Heart left ventricle (tissue), 16 donors: ENCODE data around the gene ERMP1. TPM values are rescaled to one million over a fixed set of nuclear protein-coding genes. Genes with fewer than 3 reads are reported as not detected.

Source experiments
- ATAC-seq, 4 donors: fragments of 200-7000 bp; cut with Tn5 transposase; one replicate each; pipeline ENCODE4 v1.9.1; 2020 to 2022; ENCODE audit warnings: moderate library complexity in 4 of 4, mild to moderate bottlenecking in 3 of 4, moderate number of reproducible peaks in 1 of 4
- DNase-seq, 5 donors: peaks; one replicate each; pipeline ENCODE4 v3.0.0-alpha.2; 2020
- H3K27ac ChIP-seq, 12 donors: fragments of 200-600 bp; sonication (generic) in 4 of 12; one replicate each; pipeline versions ENCODE4 v1.5.0 to v1.8.0; 2016 to 2022; ENCODE audit warnings: mild to moderate bottlenecking in 2 of 12
- H3K27me3 ChIP-seq, 9 donors: fragments of 200-600 bp; sonication (generic) in 2 of 9; one replicate each; pipeline versions ENCODE4 v1.5.1 to v1.8.0; 2016 to 2022; ENCODE audit warnings: mild to moderate bottlenecking in 3 of 9
- H3K36me3 ChIP-seq, 9 donors: fragments of 200-600 bp; sonication (generic) in 2 of 9; one replicate each; pipeline versions ENCODE4 v1.5.0 to v1.8.0; 2018 to 2022; ENCODE audit warnings: mild to moderate bottlenecking in 2 of 9
- H3K4me1 ChIP-seq, 12 donors: fragments of 200-600 bp; sonication (generic) in 4 of 12; one replicate each; pipeline versions ENCODE4 v1.5.0 to v1.8.0; 2016 to 2022; ENCODE audit warnings: mild to moderate bottlenecking in 3 of 12
- H3K4me3 ChIP-seq, 12 donors: fragments of 200-600 bp; sonication (generic) in 4 of 12; one replicate each; pipeline versions ENCODE4 v1.5.0 to v1.8.0; 2017 to 2022; ENCODE audit warnings: mild to moderate bottlenecking in 9 of 12, moderate library complexity in 4 of 12
- H3K9me3 ChIP-seq, 12 donors: fragments of 200-600 bp; sonication (generic) in 4 of 12; one replicate each; pipeline versions ENCODE4 v1.5.0 to v1.8.0; 2016 to 2022; ENCODE audit warnings: mild to moderate bottlenecking in 1 of 12
- POLR2A ChIP-seq, 2 donors: fragments of 450-650 bp; IDR thresholded peaks; one replicate each; pipeline ENCODE4 v1.6.1; 2017; ENCODE audit warnings: antibody characterized with exemption in 2 of 2, mild to moderate bottlenecking in 2 of 2, moderate library complexity in 2 of 2
- WGBS, 4 donors: extraction: QIAGEN DNeasy Blood & Tissue Kit in 2 of 4; methylation state at CpG; one replicate each; pipeline versions ENCODE4 v1.1.5 to v1.1.7; 2013 to 2018; 5-methylcytosine and 5-hydroxymethylcytosine counted together
- intact Hi-C, 10 donors: fragments of 100-400 bp; cut with DNase I; formaldehyde crosslinking; loops; one replicate each; pipeline versions ENCODE4 v1.11.1 to v1.14.2; 2022
- polyA plus RNA-seq, 2 donors: library from polyadenylated mRNA; stranded (reverse); fragments of 200-250 nt; gene quantifications; one replicate each; pipeline ENCODE4 v1.2.3, GENCODE V29; 2013
- total RNA-seq, 9 donors: library from RNA; depleted of rRNA in 2 of 9; stranded (reverse); fragments of >200 nt in 2 of 9; fragmentation: NEBNext Ultra II Directional in 3 of 9; extraction: Animal tissue kit (Norgen Biotek cat#: 25700) in 3 of 9; gene quantifications; one replicate each; pipeline versions ENCODE4 v1.1.0 to v1.2.4, GENCODE V29; 2016 to 2023
- TF ChIP-seq, protein P1 (sequence below), 12 donors: fragments of 200-600 bp; sonication (generic) in 4 of 12; IDR thresholded peaks; one replicate each; pipeline versions ENCODE4 v1.5.0 to v1.8.0; 2018 to 2022; ENCODE audit warnings: antibody characterized with exemption in 12 of 12, mild to moderate bottlenecking in 5 of 12
- donor health status: ischemic (EF 13 %, LVEDD 7.1; RV severe dilation, severe dysfunction).
- donor health status: healthy with polysubstance abuse.
- donor health status: DM: no; HTN: yes; CAD: no.
- donor health status: DM: no; HTN: no; CAD: no.
- donor health status: ischemic (EF 25% LVEDD 6.9; RV normal size, moderate dysfunction).
- donor health status: ischemic (EF 25% LVEDD 5.7; RV mildly dilated, moderate dysfunction).
- donor health status: healthy.
- donor health status: DM: yes; HTN: yes; CAD: no.
- donor health status: ischemic (EF 35%, LVEDD 5.7; RV mildly dilated, moderate dysfunction).
- donor health status: nonischemic (EF 11% LVEDD 7.7; RV severe dilation, severe dysfunction).
- donor health status: DM: yes; HTN: yes; CAD: no.
- donor health status: PGD.
- donor health status: ischemic (EF 29% LVEDD 5.4; RV normal size, mild dysfunction).
- donor health status: nonischemic (EF 23%, LVEDD 6.1; RV moderate dilation, normal function).

Gene ERMP1
- total and polyA plus RNA-seq, 11 donors: 5.8 to 28.7 (median 20.5) TPM

GRCh38 chr9:5872511-5872910, 39.6 kb upstream of the ERMP1 start:
- Histone ChIP-seq H3K36me3 (no peaks in the 10 kb centered on the region), H3K4me1 (no peaks in the 10 kb centered on the region), H3K9me3 (no peaks in the 10 kb centered on the region), H3K27me3 (no peaks in the 10 kb centered on the region), H3K27ac (no peak overlapping the region), H3K4me3 (no peak overlapping the region)
- ATAC-seq (no peak), DNase-seq (no peak)
- intact Hi-C loops: loop anchor here in 1 of 10 donors (10.0 kb wide), 1 partner anchor 62 kb away; no protein-coding TSS in a partner anchor
- 70 to 89% (median 78%) methylated on average over 4 of the region's 4 CpGs for WGBS, 4 donors
- TF ChIP-seq POLR2A (IDR thresholded peaks at IDR 0.05): no peak

- DNase-seq: no peak
- TF ChIP-seq, protein P1, sequence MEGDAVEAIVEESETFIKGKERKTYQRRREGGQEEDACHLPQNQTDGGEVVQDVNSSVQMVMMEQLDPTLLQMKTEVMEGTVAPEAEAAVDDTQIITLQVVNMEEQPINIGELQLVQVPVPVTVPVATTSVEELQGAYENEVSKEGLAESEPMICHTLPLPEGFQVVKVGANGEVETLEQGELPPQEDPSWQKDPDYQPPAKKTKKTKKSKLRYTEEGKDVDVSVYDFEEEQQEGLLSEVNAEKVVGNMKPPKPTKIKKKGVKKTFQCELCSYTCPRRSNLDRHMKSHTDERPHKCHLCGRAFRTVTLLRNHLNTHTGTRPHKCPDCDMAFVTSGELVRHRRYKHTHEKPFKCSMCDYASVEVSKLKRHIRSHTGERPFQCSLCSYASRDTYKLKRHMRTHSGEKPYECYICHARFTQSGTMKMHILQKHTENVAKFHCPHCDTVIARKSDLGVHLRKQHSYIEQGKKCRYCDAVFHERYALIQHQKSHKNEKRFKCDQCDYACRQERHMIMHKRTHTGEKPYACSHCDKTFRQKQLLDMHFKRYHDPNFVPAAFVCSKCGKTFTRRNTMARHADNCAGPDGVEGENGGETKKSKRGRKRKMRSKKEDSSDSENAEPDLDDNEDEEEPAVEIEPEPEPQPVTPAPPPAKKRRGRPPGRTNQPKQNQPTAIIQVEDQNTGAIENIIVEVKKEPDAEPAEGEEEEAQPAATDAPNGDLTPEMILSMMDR (IDR thresholded peaks at IDR 0.05): no peak
- TF ChIP-seq POLR2A (IDR thresholded peaks at IDR 0.05): no peak
- intact Hi-C loops: loop anchor here in 1 of 10 donors (10.0 kb wide), 1 partner anchor 63 kb away; no protein-coding TSS in a partner anchor
- no peaks in the 10 kb centered on the region for H3K36me3 ChIP-seq
- no peak overlapping the region for H3K4me3 ChIP-seq
- no peaks in the 10 kb centered on the region for H3K4me1 ChIP-seq
- no peaks in the 10 kb centered on the region for H3K27me3 ChIP-seq
- no peak for ATAC-seq
- WGBS, 4 donors: 52 to 63% (median 58%) methylated on average over 2 of the region's 2 CpGs
- no peak overlapping the region for H3K27ac ChIP-seq
- no peaks in the 10 kb centered on the region for H3K9me3 ChIP-seq
Measured at GRCh38 chr9:5871785-5872184, 38.9 kb upstream of the ERMP1 start.

GRCh38 chr9:5870691-5871090, 37.8 kb upstream of the ERMP1 start:
- no peaks in the 10 kb centered on the region for H3K4me1 ChIP-seq
- H3K27ac ChIP-seq: no peak overlapping the region
- H3K27me3 ChIP-seq: no peaks in the 10 kb centered on the region
- DNase-seq (peak in 2 of 5 donors; percentile 16 to 61), ATAC-seq (peak in 1 of 4 donors; percentile 41)
- H3K9me3 ChIP-seq: no peaks in the 10 kb centered on the region
- no peak for TF ChIP-seq POLR2A (IDR thresholded peaks at IDR 0.05)
- TF ChIP-seq, protein P1 (IDR thresholded peaks at IDR 0.05): no peak
- intact Hi-C loops: loop anchor here in 1 of 10 donors (10.0 kb wide), 1 partner anchor 64 kb away; no protein-coding TSS in a partner anchor
- H3K4me3 ChIP-seq: no peak overlapping the region
- WGBS, 4 donors: 47 to 66% (median 64%) methylated on average over 3 of the region's 3 CpGs
- H3K36me3 ChIP-seq: no peaks in the 10 kb centered on the region

DNA sequence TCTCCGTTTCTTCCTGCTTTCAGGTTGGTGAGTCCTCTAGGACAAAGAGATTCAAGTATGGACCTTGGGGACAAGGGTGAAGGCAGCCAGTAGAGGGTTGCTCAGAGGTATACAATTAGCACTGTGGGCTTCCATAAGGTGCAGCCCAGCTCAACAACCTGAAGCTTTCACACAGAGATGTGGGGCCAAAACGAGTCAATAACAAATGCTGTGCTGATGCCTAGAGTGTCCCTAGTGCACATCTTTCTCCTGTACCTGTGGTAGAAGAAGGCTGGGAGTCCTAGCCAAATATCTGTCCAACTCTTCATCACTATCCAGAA, 37.1 kb upstream of the ERMP1 start:
- no peaks in the 10 kb centered on the region for H3K4me1 ChIP-seq
- intact Hi-C loops: loop anchor here in 1 of 10 donors (10.0 kb wide), 1 partner anchor 65 kb away; no protein-coding TSS in a partner anchor

More for the DNA sequence above, 37.1 kb upstream of the ERMP1 start:
- H3K36me3 ChIP-seq: no peaks in the 10 kb centered on the region
- H3K4me3 ChIP-seq: no peak overlapping the region
- TF ChIP-seq POLR2A (IDR thresholded peaks at IDR 0.05): no peak
- TF ChIP-seq, protein P1 (IDR thresholded peaks at IDR 0.05): no peak
- no peaks in the 10 kb centered on the region for H3K27me3 ChIP-seq
- DNase-seq (no peak), ATAC-seq (no peak)
- H3K9me3 ChIP-seq: no peaks in the 10 kb centered on the region
- no peak overlapping the region for H3K27ac ChIP-seq
- 85 to 90% (median 87%) methylated on average over 2 of the region's 2 CpGs for WGBS, 4 donors
